22Rv1 (cell line): ENCODE results near the gene CTXND1.

Source experiments
- H3K27ac ChIP-seq: fragments of 450-650 bp; 2 replicates; pipeline ENCODE4 v1.5.1; 2017
- CTCF ChIP-seq: fragments of 450-650 bp; IDR thresholded peaks from 2 replicates; pipeline ENCODE4 v1.5.1; 2017; ENCODE audit warnings: mild to moderate bottlenecking
- ZFX ChIP-seq: fragments of 450-650 bp; IDR thresholded peaks from 2 replicates; pipeline ENCODE4 v1.6.1; 2017; ENCODE audit warnings: antibody characterized with exemption, borderline replicate concordance

Gene CTXND1

GRCh38 chr15:80260551-80260950, 8.5 kb upstream of the CTXND1 start:
- no peak for TF ChIP-seq ZFX
- no peak overlapping the region for H3K27ac ChIP-seq

GRCh38 chr15:80259942-80260510, 8.0 kb upstream of the CTXND1 start:
- no peak for TF ChIP-seq CTCF
- no peak for TF ChIP-seq ZFX

GRCh38 chr15:80251428-80252120, 439 bp downstream of the CTXND1 start:
- TF ChIP-seq ZFX: no peak
- TF ChIP-seq CTCF: no peak
- no peak overlapping the region for H3K27ac ChIP-seq

More at GRCh38 chr15:80259942-80260510, 8.0 kb upstream of the CTXND1 start:
- no peak overlapping the region for H3K27ac ChIP-seq

GRCh38 chr15:80250614-80251427, 1.2 kb downstream of the CTXND1 start:
- TF ChIP-seq ZFX (no peak), CTCF (no peak)
- H3K27ac ChIP-seq: no peak overlapping the region

GRCh38 chr15:80249973-80250372, 2.0 kb downstream of the CTXND1 start:
- TF ChIP-seq CTCF (no peak), ZFX (no peak)
- H3K27ac ChIP-seq: no peak overlapping the region

GRCh38 chr15:80247320-80247719, 4.7 kb downstream of the CTXND1 start:
- no peak for TF ChIP-seq CTCF
- H3K27ac ChIP-seq: no peak overlapping the region

- H3K27ac ChIP-seq: no peak overlapping the region
- TF ChIP-seq ZFX: no peak
- no peak for TF ChIP-seq CTCF
These were observed 5.6 kb downstream of the CTXND1 start for GRCh38 chr15:80246425-80246894.
